ENCODE results near the gene NSMCE3.

NSMCE3 gene

GRCh38 chr15:29269485-29270168 is at the start of gene NSMCE3:
Gene NSMCE3, minus strand, starts transcription at chr15:29269822. Its CDS starts 117 bp downstream, at chr15:29269705.
- peak within 1 kb of the TSS; percentile 88 to 89 for H3K27ac ChIP-seq

DNA sequence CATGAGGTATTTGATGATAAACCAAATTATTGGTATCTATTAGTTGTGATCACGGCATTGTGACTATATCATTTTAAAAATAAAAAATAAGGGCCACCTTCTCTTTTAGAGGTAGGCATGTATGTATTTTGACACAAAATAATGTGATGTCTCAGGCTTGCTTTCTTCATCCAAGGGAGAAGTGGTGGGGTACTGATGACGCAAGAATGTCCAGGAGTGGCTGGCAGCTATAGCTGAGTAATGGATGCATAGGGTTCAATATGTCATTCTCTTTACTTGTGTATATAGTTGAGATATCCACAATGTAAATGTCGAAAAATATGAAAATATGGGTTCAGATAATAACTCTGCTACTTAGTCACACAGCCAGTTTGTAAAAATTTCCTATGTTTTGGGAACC is 46.8 kb upstream of the NSMCE3 start:
- DNase-seq (ENCODE audit: low spot score) = no peak
- Histone ChIP-seq H3K4me3 (no peak overlapping the region), H3K27ac (no peak overlapping the region)
- TF ChIP-seq, protein P1, sequence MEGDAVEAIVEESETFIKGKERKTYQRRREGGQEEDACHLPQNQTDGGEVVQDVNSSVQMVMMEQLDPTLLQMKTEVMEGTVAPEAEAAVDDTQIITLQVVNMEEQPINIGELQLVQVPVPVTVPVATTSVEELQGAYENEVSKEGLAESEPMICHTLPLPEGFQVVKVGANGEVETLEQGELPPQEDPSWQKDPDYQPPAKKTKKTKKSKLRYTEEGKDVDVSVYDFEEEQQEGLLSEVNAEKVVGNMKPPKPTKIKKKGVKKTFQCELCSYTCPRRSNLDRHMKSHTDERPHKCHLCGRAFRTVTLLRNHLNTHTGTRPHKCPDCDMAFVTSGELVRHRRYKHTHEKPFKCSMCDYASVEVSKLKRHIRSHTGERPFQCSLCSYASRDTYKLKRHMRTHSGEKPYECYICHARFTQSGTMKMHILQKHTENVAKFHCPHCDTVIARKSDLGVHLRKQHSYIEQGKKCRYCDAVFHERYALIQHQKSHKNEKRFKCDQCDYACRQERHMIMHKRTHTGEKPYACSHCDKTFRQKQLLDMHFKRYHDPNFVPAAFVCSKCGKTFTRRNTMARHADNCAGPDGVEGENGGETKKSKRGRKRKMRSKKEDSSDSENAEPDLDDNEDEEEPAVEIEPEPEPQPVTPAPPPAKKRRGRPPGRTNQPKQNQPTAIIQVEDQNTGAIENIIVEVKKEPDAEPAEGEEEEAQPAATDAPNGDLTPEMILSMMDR (IDR thresholded peaks at IDR 0.05) = no peak

More at GRCh38 chr15:29269485-29270168, at the start of gene NSMCE3:
- peak within 1 kb of the TSS; percentile 83 for H3K4me3 ChIP-seq
- peak; percentile 91 for DNase-seq (ENCODE audit: low spot score)
- TF ChIP-seq, protein P1 (IDR thresholded peaks at IDR 0.05) = no peak

GRCh38 chr15:29312387-29312786 is 42.8 kb upstream of the NSMCE3 start:
- Histone ChIP-seq H3K27ac (no peak overlapping the region), H3K4me3 (no peak overlapping the region)
- no peak for DNase-seq (ENCODE audit: low spot score)
- TF ChIP-seq, protein P1 (IDR thresholded peaks at IDR 0.05) = no peak

DNA sequence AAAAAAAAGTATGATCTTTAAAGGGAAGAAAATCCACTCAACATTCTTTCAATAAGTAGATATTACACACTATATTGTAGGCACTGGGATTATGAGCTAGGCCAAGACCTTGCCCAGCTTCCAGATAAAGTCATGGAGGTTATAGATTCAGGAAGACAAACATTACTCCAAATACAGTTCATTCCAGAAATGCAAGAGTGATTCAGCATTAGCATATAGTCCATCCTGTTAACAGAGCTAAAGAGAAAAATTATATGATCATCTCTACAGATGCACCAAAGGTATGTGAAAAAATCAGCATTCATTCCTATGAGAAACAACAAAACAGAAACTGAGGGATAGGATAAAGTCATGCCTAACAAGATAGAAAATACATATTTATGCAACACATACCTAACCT is 42.1 kb upstream of the NSMCE3 start:
- Histone ChIP-seq H3K4me3 (no peak overlapping the region), H3K27ac (no peak overlapping the region)
- TF ChIP-seq, protein P1 (IDR thresholded peaks at IDR 0.05) = no peak
- DNase-seq (ENCODE audit: low spot score) = no peak

DNA sequence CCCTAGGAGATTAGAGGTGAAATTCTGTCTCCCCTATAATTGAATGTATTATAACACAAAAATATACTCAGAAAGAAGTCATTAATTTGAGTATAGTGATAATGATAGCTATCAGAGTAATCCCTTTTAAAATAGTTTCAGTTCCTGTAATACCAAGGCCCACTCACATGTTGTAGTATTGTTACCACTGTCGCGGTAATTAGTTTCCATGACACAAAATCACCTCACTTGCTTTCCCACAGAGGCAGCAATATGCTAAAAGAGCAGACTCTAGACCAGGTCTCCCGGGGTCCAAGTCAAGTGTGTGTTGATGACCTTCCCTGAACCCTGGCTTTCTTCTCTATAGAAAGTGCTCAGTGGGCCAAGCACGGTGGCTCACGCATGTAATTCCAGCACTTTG is 39.5 kb upstream of the NSMCE3 start:
- no peak for DNase-seq (ENCODE audit: low spot score)
- H3K27ac ChIP-seq = no peak overlapping the region
- TF ChIP-seq, protein P1 (IDR thresholded peaks at IDR 0.05) = no peak
- no peak overlapping the region for H3K4me3 ChIP-seq

DNA sequence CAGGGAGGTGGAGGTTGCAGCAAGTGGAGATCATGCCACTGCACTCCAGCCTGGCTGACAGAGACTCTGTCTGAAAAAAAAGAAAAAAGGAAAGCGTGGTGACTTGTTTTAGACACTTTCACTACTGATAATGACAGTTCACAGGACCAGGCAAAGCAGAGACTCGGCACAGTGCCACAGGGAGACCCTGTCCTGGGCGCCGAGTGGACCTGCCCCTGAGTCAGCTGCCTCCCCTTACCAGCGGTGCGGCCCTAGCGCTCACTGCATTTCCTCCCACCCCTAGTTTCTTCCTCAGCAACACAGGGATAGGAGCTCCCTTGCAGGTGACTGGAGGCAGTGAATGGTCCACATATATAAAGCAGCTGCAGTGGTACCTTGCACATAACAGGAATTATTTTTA is 38.7 kb upstream of the NSMCE3 start:
- DNase-seq (ENCODE audit: low spot score) = no peak
- TF ChIP-seq, protein P1 (IDR thresholded peaks at IDR 0.05) = no peak
- H3K27ac ChIP-seq = no peak overlapping the region
- H3K4me3 ChIP-seq = no peak overlapping the region

DNA sequence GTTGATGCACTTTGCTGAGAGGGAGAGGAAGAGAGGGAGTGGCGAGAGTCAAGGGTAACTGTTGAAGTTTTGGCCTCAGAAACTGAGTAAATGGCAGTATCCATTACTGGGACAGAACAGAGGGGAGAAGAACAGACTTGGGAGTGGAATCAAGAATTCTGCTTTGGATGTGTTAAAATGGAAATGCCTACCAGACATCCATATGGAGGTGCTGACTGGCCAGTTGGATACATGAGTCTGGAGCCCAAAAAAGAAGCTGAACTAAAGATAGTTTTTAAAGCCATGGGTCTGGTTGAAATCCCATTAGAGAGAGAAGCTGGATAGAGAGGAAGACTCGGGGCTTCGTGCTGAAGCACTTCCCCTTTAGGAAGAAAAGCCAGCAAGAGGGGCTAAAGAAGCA is 35.9 kb upstream of the NSMCE3 start:
- H3K4me3 ChIP-seq = no peak overlapping the region
- H3K27ac ChIP-seq = no peak overlapping the region
- DNase-seq (ENCODE audit: low spot score) = no peak
- TF ChIP-seq, protein P1 (IDR thresholded peaks at IDR 0.05) = no peak
